OCI-LY7 (cell line): ENCODE data around the gene CYP17A1. TPM values are rescaled to one million over a fixed set of nuclear protein-coding genes. Genes with fewer than 3 reads are reported as not detected.

Source experiments
- BruUV-seq: library from RNA; stranded (reverse); fragments of 400-500 nt; replicated peaks from 2 replicates; lab custom pipeline; 2021; lab: Mats Ljungman, UMichigan
- CTCF ChIA-PET: fragments of 300-600 bp; sonication (Branson Sonifier 250); formaldehyde crosslinking; loops from one replicate; lab custom pipeline; 2022; ENCODE audit warnings: antibody characterized with exemption; ENCODE audit not compliant: unreplicated experiment; lab: Charles Lee
- POLR2A ChIA-PET: fragments of 300-600 bp; sonication (Branson Sonifier 250); formaldehyde crosslinking; loops from one replicate; lab custom pipeline; 2022; ENCODE audit warnings: antibody characterized with exemption; lab: Charles Lee
- DNase-seq: peaks from one replicate; pipeline ENCODE4 v3.0.0-alpha.2; 2015; ENCODE audit warnings: low spot score
- H2AFZ ChIP-seq: fragments of 200-600 bp; sonication (generic), shearing (Covaris generic); 2 replicates; pipeline ENCODE4 v1.6.1; 2014; ENCODE audit warnings: mild to moderate bottlenecking, antibody characterized with exemption, low read length, moderate library complexity
- H3K27ac ChIP-seq: fragments of 200-600 bp; sonication (generic); 2 replicates; pipeline ENCODE4 v1.5.1; 2014; ENCODE audit warnings: mixed run types, low read depth, mild to moderate bottlenecking, moderate library complexity, low read length, inconsistent platforms; ENCODE audit not compliant: poor library complexity, severe bottlenecking
- H3K36me3 ChIP-seq: fragments of 200-600 bp; sonication (generic); 2 replicates; pipeline ENCODE4 v1.6.1; 2014; ENCODE audit warnings: mild to moderate bottlenecking, antibody characterized with exemption, low read length, moderate library complexity, mixed read lengths; ENCODE audit not compliant: insufficient read depth
- H3K4me1 ChIP-seq: fragments of 200-600 bp; sonication (generic); 2 replicates; pipeline ENCODE4 v1.5.1; 2014; ENCODE audit warnings: mild to moderate bottlenecking, low read length; ENCODE audit not compliant: insufficient read depth, poor library complexity, severe bottlenecking
- H3K4me2 ChIP-seq: fragments of 200-600 bp; sonication (generic); 2 replicates; pipeline ENCODE4 v1.6.1; 2014; ENCODE audit warnings: mild to moderate bottlenecking, low read length
- H3K4me3 ChIP-seq: fragments of 200-600 bp; sonication (generic); 2 replicates; pipeline ENCODE4 v1.5.1; 2014; ENCODE audit warnings: mild to moderate bottlenecking, low read depth, low read length; ENCODE audit not compliant: poor library complexity, severe bottlenecking
- H3K79me2 ChIP-seq: fragments of 200-600 bp; sonication (generic); 2 replicates; pipeline ENCODE4 v1.6.1; 2016; ENCODE audit warnings: low read depth, mild to moderate bottlenecking, low read length, moderate library complexity, mixed read lengths; ENCODE audit not compliant: insufficient read depth
- H3K9me2 ChIP-seq: fragments of 200-600 bp; sonication (generic); 2 replicates; pipeline ENCODE4 v1.6.1; 2016; ENCODE audit warnings: mild to moderate bottlenecking, low read length, mixed read lengths; ENCODE audit not compliant: insufficient read depth
- H3K9me3 ChIP-seq: fragments of 200-600 bp; sonication (generic); 2 replicates; pipeline ENCODE4 v1.6.1; 2014; ENCODE audit warnings: mild to moderate bottlenecking, mixed run types, low read length, mixed read lengths
- H4K20me1 ChIP-seq: fragments of 200-600 bp; sonication (generic); 2 replicates; pipeline ENCODE4 v1.6.1; 2014; ENCODE audit warnings: mild to moderate bottlenecking, antibody characterized with exemption, low read length, moderate library complexity, mixed read lengths; ENCODE audit not compliant: insufficient read depth
- EZH2phosphoT487 ChIP-seq: fragments of 200-600 bp; sonication (generic); IDR thresholded peaks from 2 replicates; pipeline ENCODE4 v1.6.1; 2018; ENCODE audit warnings: low read depth, borderline replicate concordance, mild to moderate bottlenecking, mixed run types, antibody characterized with exemption, low read length, moderate library complexity, mixed read lengths
- intact Hi-C: fragments of 100-400 bp; cut with micrococcal nuclease; formaldehyde crosslinking; loops from one replicate; pipeline ENCODE4 v1.10.0; 2022; ENCODE audit not compliant: unreplicated experiment
- total RNA-seq, 2 experiments: library from RNA; depleted of rRNA in 1 of 2; stranded (reverse); fragments of >200 nt in 1 of 2; shearing (Covaris generic) in 1 of 2; gene quantifications; 2 replicates each; pipeline ENCODE4 v1.2.3, GENCODE V29; 2014 to 2022
- TF ChIP-seq, protein P1 (sequence below): fragments of 200-600 bp; sonication (generic); conservative IDR thresholded peaks from 2 replicates; pipeline ENCODE4 v1.5.1; 2014; ENCODE audit warnings: mild to moderate bottlenecking, antibody characterized with exemption, low read length, moderate library complexity, mixed read lengths

CYP17A1 gene
- total RNA-seq, 2 experiments from 2014 or later: not detected

DNA sequence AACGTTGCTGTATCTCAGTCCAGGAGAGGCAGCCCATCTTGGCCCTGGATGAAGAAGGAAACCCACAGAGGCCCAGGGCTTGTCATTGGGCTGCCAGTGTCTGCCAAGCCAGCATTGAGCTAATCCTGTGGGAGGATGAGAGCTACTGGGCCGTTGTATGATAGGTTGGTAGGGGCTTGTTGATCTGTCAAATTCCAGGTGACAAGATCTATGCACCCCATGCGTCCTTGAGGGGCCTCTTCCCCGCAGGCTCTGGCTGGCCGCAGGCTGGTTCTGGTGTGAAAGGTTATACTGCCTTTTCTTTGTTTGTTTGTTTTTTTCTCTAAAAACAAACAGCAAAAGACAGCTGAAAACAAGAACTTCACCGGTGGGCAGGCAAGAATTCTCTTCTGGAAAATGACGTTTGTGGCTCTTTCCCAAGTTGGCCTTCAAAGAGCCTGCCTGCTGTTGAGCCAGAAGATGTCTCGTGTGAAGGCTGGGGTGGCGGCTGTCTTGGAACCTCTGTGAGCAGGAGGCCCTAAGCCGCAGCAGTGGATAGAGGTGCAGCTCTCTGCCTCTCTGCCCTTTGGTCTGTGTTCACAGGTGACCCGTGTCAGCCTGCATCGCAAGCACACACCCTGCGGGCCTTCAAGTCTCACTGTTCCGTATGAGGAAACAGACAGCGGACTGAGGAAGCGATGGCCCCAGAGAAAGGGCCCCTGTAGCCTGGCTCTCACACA lies 23.3 kb downstream of the CYP17A1 start:
- Histone ChIP-seq H3K36me3 (peaks cover 39% of the 10 kb centered on the region), H3K9me2 (no peaks in the 10 kb centered on the region), H3K4me3 (no peak overlapping the region), H3K9me3 (no peaks in the 10 kb centered on the region), H3K4me1 (peaks cover 52% of the 10 kb centered on the region), H2AFZ (no peak overlapping the region), H3K27ac (peak overlapping the region; percentile 74), H4K20me1 (no peaks in the 10 kb centered on the region), H3K79me2 (no peaks in the 10 kb centered on the region), H3K4me2 (peak overlapping the region; percentile 24; the same call in 1 of the 2 replicates)
- intact Hi-C loops: loop anchor here (5.0 kb wide), 1 partner anchor 67 kb away; no protein-coding TSS in a partner anchor
- no peak for TF ChIP-seq EZH2phosphoT487
- TF ChIP-seq, protein P1, sequence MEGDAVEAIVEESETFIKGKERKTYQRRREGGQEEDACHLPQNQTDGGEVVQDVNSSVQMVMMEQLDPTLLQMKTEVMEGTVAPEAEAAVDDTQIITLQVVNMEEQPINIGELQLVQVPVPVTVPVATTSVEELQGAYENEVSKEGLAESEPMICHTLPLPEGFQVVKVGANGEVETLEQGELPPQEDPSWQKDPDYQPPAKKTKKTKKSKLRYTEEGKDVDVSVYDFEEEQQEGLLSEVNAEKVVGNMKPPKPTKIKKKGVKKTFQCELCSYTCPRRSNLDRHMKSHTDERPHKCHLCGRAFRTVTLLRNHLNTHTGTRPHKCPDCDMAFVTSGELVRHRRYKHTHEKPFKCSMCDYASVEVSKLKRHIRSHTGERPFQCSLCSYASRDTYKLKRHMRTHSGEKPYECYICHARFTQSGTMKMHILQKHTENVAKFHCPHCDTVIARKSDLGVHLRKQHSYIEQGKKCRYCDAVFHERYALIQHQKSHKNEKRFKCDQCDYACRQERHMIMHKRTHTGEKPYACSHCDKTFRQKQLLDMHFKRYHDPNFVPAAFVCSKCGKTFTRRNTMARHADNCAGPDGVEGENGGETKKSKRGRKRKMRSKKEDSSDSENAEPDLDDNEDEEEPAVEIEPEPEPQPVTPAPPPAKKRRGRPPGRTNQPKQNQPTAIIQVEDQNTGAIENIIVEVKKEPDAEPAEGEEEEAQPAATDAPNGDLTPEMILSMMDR: no peak
- CTCF ChIA-PET: no interaction called here
- no TSS peak for BruUV-seq
- no peak for DNase-seq
- POLR2A ChIA-PET: no interaction called here

DNA sequence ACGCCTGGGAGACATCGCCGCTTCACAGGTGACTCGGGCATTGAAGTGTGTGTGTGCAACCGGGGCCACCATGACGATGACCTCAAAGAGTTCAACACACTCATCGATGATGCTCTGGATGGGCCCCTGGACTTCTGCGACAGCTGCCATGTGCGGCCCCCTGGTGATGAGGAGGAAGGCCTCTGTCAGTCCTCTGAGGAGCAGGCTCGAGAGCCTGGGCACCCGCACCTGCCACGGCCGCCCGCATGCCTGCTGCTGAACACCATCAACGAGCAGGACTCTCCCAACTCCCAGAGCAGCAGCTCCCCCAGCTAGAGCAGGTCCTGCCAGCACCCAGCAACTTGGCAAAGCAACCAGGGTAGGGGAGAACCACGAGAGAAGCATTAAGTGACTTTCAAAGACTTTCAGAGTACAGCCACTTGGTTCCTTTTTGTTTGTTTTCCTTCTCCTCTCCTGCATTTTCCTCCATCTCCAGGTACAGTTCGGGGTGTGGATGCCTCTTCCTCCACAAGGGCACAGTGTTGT lies 24.1 kb downstream of the CYP17A1 start:
- peak overlapping the region; percentile 74 for H3K27ac ChIP-seq
- ChIA-PET POLR2A (interaction anchor here (0.6 kb wide), 1 partner anchor 422 kb away, joined by 4 read pairs; no protein-coding TSS in a partner anchor), CTCF (no interaction called here)
- H3K36me3 ChIP-seq: peaks cover 39% of the 10 kb centered on the region
- no peaks in the 10 kb centered on the region for H3K79me2 ChIP-seq
- no peak overlapping the region for H2AFZ ChIP-seq
- peak overlapping the region; percentile 54; the same call in 1 of the 2 replicates for H3K4me2 ChIP-seq
- TF ChIP-seq, protein P1: no peak
- TF ChIP-seq EZH2phosphoT487: no peak
- peaks cover 52% of the 10 kb centered on the region for H3K4me1 ChIP-seq
- BruUV-seq: no TSS peak
- no peaks in the 10 kb centered on the region for H3K9me3 ChIP-seq
- no peaks in the 10 kb centered on the region for H3K9me2 ChIP-seq
- no peak for DNase-seq
- intact Hi-C loops: loop anchor here (5.0 kb wide), 1 partner anchor 66 kb away; no protein-coding TSS in a partner anchor
- H3K4me3 ChIP-seq: no peak overlapping the region
- H4K20me1 ChIP-seq: no peaks in the 10 kb centered on the region
